Stimulated activated CD4-positive, alpha-beta T cell treated with anti-CD3 and anti-CD28 coated beads, Interleukin-12 subunit alpha, Interleukin-12 subunit beta, amount 100 ng/mL, for 24 hours (primary cell): ENCODE results near the gene KIAA1549.

Experiments
- DNase-seq, 2 experiments: peaks; one replicate each; pipeline ENCODE4 v3.0.0-alpha.2; 2020; ENCODE audit warnings: low read depth in 2 of 2

KIAA1549 gene

DNA sequence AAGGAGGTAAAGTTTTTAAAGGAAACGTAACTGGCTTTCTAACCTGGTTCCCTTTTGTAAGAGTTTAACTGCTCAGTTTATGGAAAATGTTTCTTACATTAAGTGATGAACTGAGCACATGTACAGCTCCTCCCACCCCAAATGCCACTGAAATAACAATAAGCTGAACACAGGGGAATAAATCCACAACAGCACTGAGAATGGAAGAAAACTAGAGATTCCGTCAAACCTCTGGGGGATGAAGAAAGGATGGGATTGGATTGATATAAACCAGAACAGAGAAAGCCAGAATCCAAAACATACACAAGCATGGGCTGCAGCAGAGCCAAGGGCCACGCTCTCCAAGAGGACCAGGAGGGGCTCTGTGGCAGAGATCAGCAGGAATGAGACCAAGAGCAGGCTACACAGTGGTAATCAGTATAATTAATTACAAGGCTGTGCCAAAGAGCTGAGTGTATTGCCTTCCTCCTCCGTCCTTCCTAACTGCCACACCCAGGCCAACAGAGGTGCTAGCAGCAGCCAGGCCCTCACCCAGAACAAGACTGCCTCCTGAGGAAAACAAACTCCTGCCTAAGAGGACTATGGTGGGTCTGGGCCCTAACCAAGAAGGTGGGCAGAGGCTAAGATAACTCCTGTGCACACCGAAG, 73.9 kb downstream of the KIAA1549 start:
- no peak for DNase-seq

DNA sequence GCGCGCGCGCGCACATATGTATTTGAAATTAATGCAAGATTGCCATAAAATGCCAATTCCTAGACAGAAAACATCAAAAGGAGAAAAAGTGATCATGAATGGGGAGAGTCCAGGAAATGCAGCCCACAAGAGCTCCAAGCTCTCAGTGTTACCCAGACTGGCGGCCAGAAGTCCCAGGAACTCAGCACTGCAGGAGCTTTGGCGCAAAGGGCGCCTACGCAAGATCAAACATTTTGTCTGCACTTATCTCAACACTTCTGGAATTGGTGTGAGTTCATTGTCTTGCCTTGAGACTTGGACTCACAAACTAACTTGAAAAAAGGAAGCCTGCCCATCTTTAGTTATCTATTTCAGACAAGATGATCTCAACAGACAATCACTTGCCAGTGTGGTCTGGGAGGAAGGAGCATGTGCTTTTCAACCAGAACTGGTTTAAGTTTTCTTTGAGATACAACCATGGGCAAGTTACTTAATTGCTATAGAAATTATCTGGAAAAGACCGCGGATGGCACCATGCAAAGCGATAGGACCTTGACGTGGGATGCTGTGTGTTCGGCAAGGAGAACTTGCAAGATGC, 77.2 kb downstream of the KIAA1549 start:
- no peak for DNase-seq

DNA sequence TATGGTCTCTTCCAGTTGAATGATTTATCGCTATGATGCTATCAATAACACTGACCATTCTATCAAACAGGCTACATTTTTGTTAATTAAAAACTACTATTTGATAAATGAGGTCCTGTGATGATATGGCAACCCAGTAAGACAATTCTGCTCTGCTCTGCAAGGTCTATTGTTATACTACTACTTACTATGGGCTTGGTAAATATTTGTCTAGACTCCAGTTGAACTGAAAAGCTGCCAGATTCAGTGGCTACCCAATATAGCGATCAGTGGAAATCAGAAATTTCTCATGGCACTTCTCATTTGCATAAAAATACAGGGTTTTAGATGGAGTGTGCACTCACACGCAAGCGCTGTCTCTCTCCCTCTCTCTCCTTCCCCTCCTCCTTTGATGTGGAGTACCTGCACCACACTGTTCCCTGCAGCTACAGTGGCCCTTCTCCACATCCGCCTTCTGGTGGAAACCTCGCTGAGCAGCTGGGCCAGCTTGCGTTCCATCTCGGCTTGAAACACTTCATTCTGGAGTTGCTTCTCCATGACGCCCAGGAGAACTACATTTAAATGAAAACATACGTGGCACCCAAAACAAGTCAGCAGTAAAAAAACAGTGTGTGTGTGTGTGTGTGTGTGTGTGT, 77.9 kb downstream of the KIAA1549 start:
- DNase-seq, result peak; percentile 35 to 62

DNA sequence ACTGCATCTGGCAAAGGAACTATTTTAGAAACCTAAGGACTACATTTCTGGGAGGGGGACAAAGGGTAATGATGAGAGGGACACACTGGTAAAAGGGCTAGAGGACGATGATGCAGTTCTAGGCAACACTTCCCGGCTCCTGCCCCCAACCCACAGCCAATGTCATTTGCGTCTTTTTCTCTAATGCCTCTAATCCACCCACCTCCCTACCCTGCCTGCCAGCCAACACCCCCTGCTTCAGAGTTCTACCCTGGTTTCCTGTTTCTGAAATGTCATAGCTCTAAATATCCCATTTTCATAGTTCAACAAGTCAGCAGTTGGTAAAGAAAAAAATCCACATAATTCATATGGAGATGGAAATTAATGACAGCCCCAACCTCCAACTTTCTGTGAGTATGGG, 79.0 kb downstream of the KIAA1549 start:
- DNase-seq, result no peak

DNA sequence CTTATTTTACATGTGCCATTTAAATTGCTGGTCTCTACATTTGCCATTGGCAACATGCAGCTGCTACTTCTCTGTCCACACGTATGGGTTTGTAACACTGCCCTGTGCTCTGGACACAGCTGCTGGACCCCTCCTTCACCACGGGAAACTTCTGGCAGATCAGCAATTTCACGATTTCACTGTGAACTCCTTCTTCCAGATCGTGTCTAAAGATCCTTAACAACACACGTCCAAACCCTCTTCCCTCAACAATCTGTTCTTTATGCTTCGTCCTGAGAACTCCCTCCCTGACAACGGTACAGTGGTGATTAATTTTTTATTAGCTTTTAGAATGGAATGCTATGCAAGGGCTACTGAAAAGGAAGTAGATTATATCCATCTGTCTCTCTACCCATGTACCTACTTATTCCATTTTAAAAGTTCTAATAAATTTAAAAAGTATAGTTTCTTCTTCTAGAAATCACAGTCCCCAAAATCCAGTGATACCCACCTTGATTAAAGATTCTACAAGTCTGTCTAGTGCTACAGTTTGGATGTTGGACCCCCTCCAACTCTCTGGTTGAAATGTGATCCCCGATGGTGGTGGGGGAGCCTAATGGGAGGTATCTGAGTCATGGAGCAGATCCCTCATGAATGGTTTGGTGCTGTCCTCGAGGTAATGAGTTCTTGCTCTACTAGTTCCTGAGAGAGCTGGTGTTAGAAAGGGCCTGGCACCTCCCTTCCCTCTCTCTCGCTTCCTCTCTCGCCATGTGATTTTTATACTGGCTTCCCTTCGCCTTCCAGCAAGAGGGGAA, 81.0 kb downstream of the KIAA1549 start:
- DNase-seq, result no peak

DNA sequence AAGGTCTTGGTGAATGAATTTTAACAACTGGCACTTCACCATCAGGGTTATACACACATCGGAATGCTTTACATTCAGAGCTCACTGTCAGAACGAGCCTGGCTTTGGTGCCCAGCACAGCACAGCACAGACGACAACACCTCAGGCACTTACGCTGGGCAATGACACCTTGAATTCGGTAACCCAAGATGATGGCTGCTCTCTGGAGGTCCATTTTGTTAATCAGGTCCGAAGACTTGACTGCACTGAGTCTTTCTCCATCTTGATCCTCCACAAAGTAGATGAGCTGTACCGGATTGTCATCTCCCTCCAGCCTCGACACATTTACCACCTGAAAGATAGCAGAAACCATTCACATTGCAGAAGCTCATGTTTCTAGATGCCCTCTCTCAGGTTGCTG, 82.4 kb downstream of the KIAA1549 start:
- DNase-seq, result no peak

DNA sequence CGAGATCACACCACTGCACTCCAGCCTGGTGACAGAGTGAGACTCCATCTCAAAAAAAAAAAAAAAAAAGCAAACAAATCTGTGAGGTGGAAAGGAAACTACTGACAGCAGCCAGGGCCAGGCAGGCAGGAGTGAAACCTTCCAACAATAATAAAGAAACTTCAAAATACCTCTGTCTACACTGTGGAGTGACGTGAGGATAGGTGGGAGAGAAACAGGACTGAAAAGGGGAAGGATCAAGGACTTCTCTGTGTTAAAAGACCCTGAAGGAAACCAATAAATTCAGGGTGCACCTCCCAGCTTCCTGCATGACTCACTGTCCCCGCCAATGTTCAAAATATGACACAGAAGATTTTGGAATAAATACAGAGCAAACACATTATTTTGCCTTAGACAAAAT, 82.9 kb downstream of the KIAA1549 start:
- no peak for DNase-seq

DNA sequence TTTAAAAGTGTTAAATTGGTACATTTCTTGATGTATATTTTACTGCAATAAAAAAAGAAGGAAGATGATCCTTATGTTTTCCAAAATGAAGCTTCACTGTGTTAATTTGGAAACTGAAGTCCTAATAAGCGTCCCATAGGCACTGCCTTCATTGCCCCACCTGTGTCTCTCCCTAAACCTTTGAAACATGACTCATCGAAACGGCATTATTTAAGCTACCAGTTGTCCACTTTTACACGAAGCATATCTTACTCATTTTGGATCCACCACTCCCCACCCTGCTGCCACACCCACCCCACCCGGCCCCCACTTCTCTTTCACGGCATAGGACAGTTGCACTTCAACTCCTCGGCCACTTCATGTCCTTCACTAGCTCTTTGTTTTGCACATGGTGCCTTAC, 85.5 kb downstream of the KIAA1549 start:
- DNase-seq, result no peak

DNA sequence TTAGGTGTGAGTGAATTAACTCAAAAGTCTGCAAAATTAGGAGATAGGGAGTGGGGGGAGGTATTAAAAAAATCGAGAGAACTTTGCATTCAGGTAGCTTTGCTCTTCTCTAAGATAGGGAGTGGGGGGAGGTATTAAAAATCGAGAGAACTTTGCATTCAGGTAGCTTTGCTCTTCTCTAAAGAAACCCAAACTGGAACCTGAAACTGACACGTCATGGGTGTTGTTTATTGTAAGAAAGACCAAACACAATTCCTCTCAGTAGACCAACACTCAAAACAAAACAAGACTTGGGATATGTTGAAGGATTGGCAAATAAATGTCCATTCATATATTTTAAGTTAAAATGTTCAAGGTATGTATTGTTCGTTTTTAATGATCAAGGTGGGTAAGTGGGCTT, 87.9 kb downstream of the KIAA1549 start:
- DNase-seq, result no peak

DNA sequence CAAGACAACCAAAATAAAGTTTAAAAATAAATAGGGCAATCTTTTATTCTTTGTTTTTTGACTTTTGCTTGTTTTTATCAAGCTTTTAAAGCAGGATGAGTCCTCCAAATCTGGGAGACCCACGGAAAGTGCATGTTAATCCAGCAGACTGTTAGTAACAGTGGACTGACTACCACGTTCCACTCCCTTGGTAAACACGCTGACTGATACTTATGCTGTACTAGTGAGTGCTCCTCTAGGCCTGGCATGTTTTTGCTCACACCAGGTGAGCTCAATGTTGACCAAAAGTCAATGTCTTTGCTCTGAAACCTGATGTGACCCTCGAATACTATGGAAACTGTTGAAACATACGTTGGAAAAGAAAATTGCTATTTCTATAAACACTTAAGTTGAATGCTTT, 88.4 kb downstream of the KIAA1549 start:
- no peak for DNase-seq

DNA sequence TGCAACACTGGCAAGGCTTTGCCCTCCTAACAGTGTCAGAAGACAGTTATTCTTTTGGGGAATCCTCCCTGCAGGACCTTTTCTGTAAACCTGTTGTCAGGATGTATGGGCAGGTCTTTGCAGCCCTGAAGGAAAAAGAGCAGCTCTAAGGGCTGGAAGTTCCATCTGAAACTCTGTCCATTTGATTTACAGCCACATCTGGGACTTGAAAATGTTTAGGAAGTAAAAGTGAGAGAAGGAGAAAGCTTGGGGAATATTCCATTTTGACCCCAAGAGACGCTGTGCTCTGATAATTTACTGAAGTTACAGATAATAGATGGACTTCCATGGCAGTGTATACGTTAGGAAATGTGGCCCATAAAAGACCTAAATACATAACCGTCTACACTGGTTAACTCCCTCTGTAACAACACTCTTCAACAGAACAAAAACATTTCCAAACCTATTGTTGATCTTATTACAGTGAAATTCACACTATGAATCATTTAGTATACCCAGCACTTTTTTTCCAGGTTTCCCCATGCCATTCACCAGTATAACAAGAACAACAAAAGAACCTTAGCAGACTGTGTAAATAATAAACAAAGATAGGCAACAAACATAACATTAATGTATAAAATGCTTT, 89.1 kb downstream of the KIAA1549 start:
- no peak for DNase-seq

DNA sequence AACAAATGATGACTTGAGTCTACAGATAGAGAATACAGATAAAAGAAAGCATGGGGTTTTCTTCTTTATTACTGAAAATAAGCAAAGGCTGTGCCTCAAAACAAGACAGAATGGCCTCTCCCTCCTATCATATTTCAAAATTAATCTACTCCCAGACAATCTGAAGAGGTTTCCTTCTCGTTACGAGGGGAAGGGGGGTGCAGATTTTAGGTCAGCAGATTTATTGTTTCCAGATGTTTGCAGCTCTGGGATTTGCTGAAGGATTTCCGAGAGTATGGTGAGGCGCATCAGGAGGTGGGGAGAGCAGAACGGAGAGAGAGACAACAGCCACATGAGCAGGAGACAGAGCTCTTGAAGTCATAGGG, 89.8 kb downstream of the KIAA1549 start:
- DNase-seq, result no peak

DNA sequence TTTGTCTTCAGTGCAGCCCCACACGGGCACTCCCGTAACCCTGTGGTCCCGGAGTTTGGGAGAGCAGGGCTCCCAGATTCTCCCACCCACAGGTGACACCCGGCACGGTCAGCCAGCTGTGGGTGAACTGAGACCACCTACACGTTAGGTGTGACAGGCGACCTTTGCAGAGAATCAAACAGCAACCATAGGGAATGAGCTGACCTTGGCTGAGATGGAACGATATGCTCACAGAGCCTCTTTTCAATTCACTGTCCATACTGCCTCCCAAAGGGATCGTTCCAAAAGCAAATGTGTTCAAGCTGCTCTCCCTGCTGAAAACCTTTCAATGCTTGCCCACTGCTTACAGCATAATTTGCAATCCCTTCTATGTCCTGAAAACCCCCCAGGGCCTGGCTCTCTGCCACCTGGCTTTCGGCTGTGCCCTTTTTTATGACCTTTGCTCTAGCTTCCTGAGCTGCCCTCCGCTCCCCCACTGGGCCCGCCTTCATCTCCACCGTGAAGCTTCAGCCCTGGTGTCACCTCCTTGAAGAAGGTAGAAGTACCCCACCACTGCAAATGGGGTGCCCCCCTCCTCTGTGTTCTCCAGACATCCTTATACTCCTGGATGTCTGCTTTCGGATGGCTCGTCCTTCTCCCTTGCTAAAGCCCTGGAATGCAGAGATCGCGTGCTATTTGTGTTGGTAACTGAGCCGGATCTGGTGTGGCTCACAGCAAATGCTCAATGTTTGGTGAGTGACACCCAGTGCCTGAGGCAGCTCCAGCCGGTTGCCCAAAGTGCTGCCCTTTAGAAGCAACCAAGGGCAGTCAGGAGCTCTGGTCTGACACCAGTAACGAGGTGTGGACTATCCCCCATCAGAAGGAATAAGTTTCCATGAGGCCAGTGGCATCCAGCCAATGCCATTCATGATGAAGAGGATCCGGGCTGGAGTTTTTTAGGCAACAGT, 90.4 kb downstream of the KIAA1549 start:
- no peak for DNase-seq

DNA sequence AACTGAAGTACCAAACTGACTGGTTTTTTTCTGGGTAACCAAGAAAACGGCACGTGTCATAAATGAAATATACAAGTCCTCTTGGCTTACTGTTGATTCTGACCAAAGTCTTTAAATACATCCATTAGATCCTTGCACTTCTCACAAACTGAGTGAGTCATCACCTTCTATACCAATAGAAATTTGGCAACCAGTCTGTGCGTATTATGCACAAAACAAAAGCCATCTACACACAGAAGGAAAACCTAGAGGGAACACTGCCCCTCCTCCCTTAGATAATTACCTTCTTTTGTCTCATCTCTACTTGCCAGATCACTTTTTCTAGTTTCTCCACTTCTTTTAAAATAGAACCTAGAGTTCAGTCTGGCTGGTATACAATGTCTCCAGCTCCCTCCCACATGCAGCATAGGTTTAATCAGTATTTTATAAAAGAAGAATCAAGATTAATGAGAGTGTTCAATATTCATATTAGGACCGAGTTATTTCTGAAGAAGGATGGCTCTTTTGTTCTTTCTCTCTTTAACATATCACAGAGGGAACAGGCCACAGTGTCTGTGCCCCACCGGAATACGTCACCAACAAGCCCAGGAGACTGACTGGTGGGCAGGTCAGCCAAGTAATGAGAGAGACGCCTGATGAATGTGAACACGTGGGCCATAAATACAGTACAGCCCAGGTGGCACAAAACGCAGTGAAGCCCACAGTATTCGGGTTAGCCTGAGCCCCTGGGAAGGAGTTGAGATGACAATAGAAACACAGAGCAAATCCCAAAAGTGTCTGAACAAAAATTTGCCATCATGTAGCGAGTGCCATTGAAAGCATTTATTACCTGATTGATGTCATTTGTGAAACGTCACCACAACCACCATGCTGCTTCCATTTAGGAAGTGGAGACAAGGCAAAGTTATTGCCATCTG, 91.3 kb downstream of the KIAA1549 start:
- DNase-seq, result no peak

DNA sequence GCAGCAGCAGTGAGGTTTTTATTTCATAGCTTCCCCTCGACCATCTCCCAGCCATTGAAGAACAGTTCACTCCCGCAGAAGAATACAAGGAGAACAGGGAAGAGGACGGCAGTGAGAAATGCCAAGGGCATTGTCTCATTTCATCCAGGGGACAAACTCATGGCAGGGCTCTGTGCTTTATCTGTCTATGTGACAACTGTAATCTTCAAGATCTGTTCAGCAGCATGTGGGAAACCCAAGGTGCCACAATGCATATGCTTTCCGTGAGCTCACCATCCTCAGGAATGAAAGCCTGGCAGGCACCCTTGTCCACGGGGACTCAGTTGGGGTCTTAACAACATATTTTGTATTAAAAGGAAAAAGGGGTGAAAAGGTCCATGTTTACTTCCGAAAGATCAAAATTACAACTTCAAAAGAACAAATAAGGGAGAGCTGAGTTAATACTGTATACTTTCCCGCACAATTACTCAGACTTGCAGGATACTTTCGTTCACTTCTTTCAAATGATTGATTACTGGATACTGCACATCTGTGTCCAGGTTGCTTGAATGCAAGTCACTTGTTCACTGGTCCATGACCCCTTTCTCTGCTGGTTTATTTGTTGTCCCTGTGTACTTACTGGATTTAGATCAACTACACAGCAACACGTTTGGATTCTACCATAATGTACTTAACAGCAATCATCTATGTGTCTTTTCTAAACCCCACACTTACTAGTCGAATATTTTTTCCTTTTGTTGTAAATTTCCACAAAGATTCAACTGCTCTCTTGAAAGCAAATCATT, 93.1 kb downstream of the KIAA1549 start:
- DNase-seq, result no peak

DNA sequence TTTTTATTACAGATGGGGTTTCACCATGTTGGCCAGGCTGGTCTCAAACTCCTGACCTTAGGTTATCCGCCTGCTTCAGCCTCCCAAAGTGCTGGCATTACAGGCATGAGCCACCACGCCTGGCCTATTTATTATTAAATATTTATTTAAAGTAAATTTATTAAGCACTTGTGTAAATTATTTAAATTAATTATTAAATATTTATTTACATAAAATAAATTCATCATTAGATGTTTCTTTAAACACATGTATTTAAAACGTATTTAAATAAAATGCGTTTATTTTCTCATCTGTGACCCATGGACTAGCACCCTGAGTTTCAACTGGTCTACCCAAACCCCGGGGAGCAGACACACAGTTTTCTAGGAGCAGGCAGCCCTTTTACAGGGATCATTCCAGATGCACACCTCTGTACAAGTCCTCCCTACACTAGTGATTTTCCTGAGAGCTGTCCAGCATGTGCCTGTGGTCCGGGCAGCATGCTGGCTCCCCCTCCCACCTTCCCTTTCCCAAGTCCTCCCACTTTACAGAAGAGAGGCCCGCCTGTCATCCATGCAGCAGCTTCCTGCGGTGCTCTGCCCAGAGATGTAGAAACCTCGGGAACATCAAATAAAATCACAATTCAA, 94.0 kb downstream of the KIAA1549 start:
- DNase-seq, result no peak

DNA sequence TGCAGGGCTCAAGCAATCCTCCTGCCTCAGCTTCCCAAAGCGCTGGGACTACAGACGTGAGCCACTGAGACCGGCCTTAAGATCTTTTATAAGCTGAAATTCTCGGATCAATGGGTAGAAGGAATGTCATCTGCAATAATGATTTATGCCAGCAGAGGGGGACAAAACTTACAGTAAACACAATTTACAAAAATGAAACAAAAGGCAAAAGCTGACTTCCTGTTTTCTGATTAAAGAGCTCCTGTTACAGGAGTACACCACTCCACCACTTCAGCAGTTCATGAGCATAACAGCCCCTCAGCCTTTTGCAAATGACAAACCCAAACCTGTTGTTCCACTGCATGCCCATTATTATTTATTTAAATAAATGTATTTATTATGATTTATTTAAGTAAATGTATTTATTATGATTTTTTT, 94.7 kb downstream of the KIAA1549 start:
- peak in 1 of 2 experiments; percentile 4 for DNase-seq

DNA sequence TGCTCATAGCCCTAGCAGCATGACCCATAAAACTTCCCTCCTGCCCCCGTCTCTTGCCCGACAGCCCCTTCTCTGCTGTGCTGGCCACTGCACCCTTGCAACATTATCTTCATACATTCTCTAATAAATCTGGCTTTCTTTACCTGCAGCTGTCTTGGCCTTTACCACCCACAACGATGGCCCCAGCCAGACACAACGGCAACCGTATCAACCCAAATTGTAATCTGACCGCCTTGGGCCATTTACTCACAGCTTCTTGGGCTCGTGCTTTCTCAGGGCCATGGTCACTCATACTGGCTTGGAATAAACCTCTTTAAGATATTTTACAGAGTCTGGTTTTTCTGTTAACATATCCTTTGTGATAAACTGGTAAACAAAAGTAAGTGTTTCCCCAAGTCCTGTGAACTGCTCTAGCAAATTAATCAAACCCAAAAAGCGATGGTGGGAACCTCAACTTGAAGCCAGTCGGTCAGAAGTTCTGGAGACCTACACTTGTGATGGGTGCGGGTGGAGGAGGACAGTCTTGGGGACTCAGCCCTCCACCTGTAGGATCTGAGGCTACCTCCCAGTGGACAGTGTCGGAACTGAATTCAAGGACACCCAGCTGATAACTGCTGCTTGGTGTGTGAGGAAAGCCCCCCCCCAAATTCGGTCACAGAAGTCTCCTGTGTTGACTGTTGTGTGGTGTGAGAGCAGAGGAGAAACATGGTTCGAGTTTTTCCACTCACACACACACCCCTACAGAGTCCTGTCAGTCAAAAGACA, 95.6 kb downstream of the KIAA1549 start:
- DNase-seq, result no peak
